ENCODE measurements around the gene TMEM212.
"Not testable (repeated sequence)": the region's sequence is repeated elsewhere in the genome, so short reads cannot be mapped to it uniquely, and the experiment has no call there.

The TMEM212 gene

DNA sequence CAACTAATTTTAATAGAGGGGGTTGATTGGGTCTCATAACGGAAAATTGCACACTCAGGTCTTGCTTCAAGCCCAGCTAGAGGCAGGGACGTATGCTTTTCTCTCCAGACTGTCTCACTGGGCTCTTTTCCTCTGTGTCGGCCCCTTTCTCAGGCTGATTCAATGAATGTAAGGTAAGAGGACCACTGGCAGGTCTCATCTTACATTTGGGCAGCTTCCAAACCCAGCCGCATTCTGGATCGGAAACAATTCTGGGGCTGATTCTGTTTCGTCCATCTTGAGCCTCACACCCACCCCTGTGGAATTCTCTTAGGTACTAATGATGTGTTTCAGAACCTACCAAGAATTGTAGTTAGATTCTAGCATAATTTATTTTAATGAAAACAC is 40.7 kb downstream of the TMEM212 start:
- no peak for DNase-seq (ENCODE audit: low read depth in 2 of 3, low spot score in 2 of 3)

- DNase-seq (ENCODE audit: low read depth in 2 of 3, low spot score in 2 of 3): no peak
Observed at GRCh38 chr3:171888466-171888865, 45.3 kb downstream of the TMEM212 start.

DNA sequence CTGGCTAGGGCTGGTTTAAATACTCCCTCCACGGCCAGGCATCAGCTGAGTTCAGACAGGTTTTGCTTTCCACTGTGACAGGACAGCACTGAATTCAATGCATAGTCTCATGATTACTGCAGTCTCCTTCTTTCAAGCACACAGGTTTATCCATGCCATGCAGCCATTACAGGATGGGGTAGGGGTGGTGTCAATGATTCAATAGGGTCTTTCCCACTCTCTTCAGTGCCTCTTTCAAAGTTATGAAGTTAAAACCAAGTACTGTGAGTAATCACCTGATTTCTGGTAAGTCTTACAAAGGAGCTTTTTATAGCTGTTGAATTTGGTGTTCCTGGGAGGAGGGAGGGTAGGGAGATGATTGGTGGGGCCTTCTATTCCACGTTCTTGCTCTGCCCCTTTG is 47.2 kb downstream of the TMEM212 start:
- no peak for DNase-seq (ENCODE audit: low read depth in 2 of 3, low spot score in 2 of 3)

DNA sequence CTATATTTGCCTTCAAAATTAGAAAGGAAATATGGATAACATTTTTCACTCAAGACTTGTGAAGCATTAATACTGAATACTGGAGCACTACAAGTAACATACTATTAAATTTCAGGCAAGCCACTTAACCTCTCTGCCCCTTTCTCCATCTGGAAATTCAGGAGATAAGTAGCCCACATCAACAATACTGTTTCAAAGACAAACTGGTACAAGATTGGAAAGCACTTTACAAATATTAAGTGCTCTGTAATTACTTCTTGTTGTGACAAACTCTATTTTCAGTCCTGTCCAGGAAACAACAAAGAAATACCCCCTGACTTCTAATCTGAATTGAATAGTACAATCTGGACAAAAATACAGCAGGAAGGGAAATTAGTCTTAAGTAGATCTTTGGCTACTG is 49.3 kb downstream of the TMEM212 start:
- no peak for DNase-seq (ENCODE audit: low read depth in 2 of 3, low spot score in 2 of 3)

- no peak for DNase-seq (ENCODE audit: low read depth in 2 of 3, low spot score in 2 of 3)
Observed at GRCh38 chr3:171895291-171895690, 52.1 kb downstream of the TMEM212 start.

DNA sequence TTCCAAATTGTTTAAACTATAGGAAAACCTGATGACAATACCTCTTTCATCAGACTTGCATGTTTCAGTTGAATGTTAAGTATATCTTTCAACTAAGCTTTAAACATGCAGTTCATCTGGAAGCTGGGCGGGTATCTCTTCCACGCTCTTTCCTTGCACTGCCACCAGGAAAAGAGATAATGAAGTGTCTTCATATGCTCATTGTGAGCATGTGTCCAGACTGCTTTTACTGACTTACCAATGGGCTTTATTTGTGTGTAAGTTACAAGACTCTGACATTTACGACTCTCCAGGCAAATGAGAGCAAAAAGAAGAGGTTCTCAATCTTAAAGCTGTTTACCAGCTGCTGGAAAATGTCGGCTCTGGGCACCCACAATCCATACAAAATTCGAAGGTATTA is 52.8 kb downstream of the TMEM212 start:
- no peak for DNase-seq (ENCODE audit: low read depth in 2 of 3, low spot score in 2 of 3)

- DNase-seq (ENCODE audit: low read depth in 2 of 3, low spot score in 2 of 3): no peak
Observed at GRCh38 chr3:171896316-171896715, 53.2 kb downstream of the TMEM212 start.

GRCh38 chr3:171898192-171898591 is 55.0 kb downstream of the TMEM212 start:
- no peak for DNase-seq (ENCODE audit: low read depth in 2 of 3, low spot score in 2 of 3)

DNA sequence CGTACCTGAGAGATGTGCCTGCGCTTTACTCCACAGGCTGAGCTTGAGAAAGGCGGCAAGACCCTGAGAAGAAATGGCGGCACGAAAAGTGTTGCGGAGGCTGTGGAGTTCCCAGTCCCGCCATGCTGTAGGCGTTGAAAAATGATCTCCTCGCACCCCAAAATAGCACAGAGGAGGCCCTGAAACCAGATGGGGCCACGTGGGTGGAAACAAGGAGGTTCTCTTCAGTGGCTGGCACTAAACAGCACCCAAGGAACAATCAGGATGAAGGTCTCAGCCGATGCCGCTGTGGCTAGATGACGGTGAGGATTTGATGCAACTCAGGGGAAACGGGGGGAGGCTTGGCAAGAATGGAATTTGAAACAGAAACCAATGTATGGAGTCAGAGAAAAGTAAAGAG is 57.3 kb downstream of the TMEM212 start:
- no peak for DNase-seq (ENCODE audit: low read depth in 2 of 3, low spot score in 2 of 3)

GRCh38 chr3:171901615-171902312 is 58.6 kb downstream of the TMEM212 start:
- no peak for DNase-seq (ENCODE audit: low read depth in 2 of 3, low spot score in 2 of 3)

- no peak for DNase-seq (ENCODE audit: low read depth in 2 of 3, low spot score in 2 of 3)
Observed at GRCh38 chr3:171904829-171905228, 61.7 kb downstream of the TMEM212 start.

GRCh38 chr3:171906503-171906902 is 63.4 kb downstream of the TMEM212 start:
- not testable (repeated sequence) for DNase-seq (ENCODE audit: low read depth in 2 of 3, low spot score in 2 of 3)

DNA sequence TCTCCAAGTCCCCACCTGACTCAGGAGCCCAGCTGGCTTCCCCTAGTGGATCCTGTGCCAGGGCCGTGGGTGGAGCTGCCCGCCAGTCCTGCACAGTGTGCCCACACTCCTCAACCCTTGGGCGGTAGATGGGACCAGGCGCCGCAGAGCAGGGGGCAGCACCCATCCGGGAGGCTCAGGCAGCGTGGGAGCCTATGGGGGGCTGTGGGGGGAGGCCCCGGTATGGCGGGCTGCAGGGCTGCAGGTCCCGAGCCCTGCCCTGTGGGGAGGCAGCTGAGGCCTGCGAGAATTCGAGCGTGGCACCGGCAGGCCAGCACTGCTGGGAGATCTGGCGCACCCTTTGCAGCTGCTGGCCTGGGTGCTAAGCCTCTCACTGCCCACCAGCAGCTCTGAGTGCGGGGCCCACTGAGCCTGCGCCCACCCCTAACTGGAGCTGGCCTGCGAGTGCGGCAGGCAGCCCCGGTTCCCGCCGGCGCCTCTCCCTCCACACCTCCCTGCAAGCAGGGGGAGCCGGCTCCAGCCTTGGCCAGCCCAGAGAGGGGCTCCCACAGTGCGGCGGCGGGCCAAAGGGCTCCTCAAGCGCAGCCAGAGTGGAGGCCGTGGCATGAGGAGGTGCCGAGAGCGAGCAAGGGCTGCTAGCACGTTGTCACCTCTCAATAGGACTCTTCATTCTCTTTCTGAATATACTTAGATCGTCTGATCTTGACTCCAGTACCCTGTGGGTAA is 64.0 kb downstream of the TMEM212 start:
- no peak for DNase-seq (ENCODE audit: low read depth in 2 of 3, low spot score in 2 of 3)

- DNase-seq (ENCODE audit: low read depth in 2 of 3, low spot score in 2 of 3): no peak
Observed at GRCh38 chr3:171907761-171908160, 64.6 kb downstream of the TMEM212 start.

DNA sequence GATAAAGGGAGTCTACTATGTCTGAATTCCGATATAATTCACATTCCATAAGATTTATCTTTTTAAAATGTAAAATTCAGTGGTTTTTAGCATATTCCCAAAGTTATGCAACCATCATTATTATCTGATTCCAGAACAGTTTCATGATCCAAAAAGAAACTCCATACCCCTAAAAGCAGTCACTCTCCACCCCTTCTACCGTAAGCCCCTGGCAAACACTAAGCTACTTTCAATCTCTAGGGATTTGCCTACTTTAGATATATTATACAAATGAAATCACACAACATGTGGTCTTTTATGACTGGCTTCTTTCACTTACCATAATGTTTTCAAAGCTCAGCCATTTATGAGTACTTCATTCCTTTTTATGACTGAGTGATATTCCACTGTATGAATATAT is 65.6 kb downstream of the TMEM212 start:
- DNase-seq (ENCODE audit: low read depth in 2 of 3, low spot score in 2 of 3): no peak
